Mesothelial cell of epicardium (in vitro differentiated cells): Measurements from ENCODE around the gene AQP3. TPM values are rescaled to one million over a fixed set of nuclear protein-coding genes. Genes with fewer than 3 reads are reported as not detected.

ENCODE experiments used
- DNase-seq, 2 experiments: peaks; one replicate each; pipeline ENCODE4 v3.0.0; 2021; ENCODE audit warnings: low spot score in 2 of 2; ENCODE audit not compliant: unreplicated experiment in 2 of 2
- H3K27ac Mint-ChIP-seq: 2 replicates; pipeline ENCODE4 v1.8.0; 2021; ENCODE audit warnings: mixed read lengths
- H3K27me3 Mint-ChIP-seq: 2 replicates; pipeline ENCODE4 v1.8.0; 2021; ENCODE audit warnings: low read depth, mixed read lengths
- H3K36me3 Mint-ChIP-seq: 2 replicates; pipeline ENCODE4 v1.8.0; 2021; ENCODE audit warnings: mixed read lengths
- H3K4me1 Mint-ChIP-seq: 2 replicates; pipeline ENCODE4 v1.8.0; 2021; ENCODE audit warnings: mixed read lengths
- H3K4me3 Mint-ChIP-seq: 2 replicates; pipeline ENCODE4 v1.8.0; 2021; ENCODE audit warnings: mild to moderate bottlenecking, moderate library complexity, mixed read lengths
- H3K9me3 Mint-ChIP-seq: 2 replicates; pipeline ENCODE4 v1.8.0; 2021; ENCODE audit warnings: mixed read lengths
- CTCF ChIP-seq: fragments of 200-600 bp; sonication (generic); IDR thresholded peaks from one replicate; pipeline ENCODE4 v1.5.0; 2021; ENCODE audit warnings: antibody characterized with exemption; ENCODE audit not compliant: unreplicated experiment
- total RNA-seq: library from RNA; stranded (reverse); gene quantifications from 3 replicates; pipeline ENCODE4 v1.2.1, GENCODE V29; 2021

Gene AQP3
- total RNA-seq, 1 donor from 2014 or later = 1.5 TPM

GRCh38 chr9:33433871-33434270, 13.5 kb downstream of the AQP3 start:
- TF ChIP-seq CTCF = no peak
- H3K36me3 Mint-ChIP-seq = no peaks in the 10 kb centered on the region
- no peak overlapping the region for H3K4me3 Mint-ChIP-seq
- no peaks in the 10 kb centered on the region for H3K9me3 Mint-ChIP-seq
- H3K27me3 Mint-ChIP-seq = peaks cover 9% of the 10 kb centered on the region
- peaks cover 3% of the 10 kb centered on the region for H3K4me1 Mint-ChIP-seq
- no peak for DNase-seq
- no peak overlapping the region for H3K27ac Mint-ChIP-seq

- TF ChIP-seq CTCF = no peak
- Mint-ChIP-seq H3K4me3 (no peak overlapping the region), H3K9me3 (no peaks in the 10 kb centered on the region), H3K27me3 (peaks cover 9% of the 10 kb centered on the region), H3K27ac (no peak overlapping the region), H3K4me1 (peaks cover 3% of the 10 kb centered on the region), H3K36me3 (no peaks in the 10 kb centered on the region)
- no peak for DNase-seq
Measured at GRCh38 chr9:33431420-33431819, 16.0 kb downstream of the AQP3 start.

GRCh38 chr9:33430942-33431341, 16.5 kb downstream of the AQP3 start:
- Mint-ChIP-seq H3K27me3 (peaks cover 6% of the 10 kb centered on the region), H3K4me3 (no peak overlapping the region), H3K9me3 (no peaks in the 10 kb centered on the region), H3K4me1 (peaks cover under 1% of the 10 kb centered on the region), H3K27ac (no peak overlapping the region), H3K36me3 (no peaks in the 10 kb centered on the region)
- no peak for DNase-seq
- TF ChIP-seq CTCF = no peak

- no peak overlapping the region for H3K4me3 Mint-ChIP-seq
- no peak overlapping the region for H3K27ac Mint-ChIP-seq
- H3K27me3 Mint-ChIP-seq = no peaks in the 10 kb centered on the region
- TF ChIP-seq CTCF = no peak
- no peak for DNase-seq
- H3K36me3 Mint-ChIP-seq = no peaks in the 10 kb centered on the region
- no peaks in the 10 kb centered on the region for H3K9me3 Mint-ChIP-seq
- H3K4me1 Mint-ChIP-seq = no peaks in the 10 kb centered on the region
Measured at GRCh38 chr9:33429256-33429985, 18.0 kb downstream of the AQP3 start.

GRCh38 chr9:33426843-33427293, 20.5 kb downstream of the AQP3 start:
- Mint-ChIP-seq H3K4me1 (no peaks in the 10 kb centered on the region), H3K4me3 (no peak overlapping the region), H3K27ac (no peak overlapping the region), H3K9me3 (no peaks in the 10 kb centered on the region), H3K27me3 (no peaks in the 10 kb centered on the region), H3K36me3 (no peaks in the 10 kb centered on the region)
- no peak for TF ChIP-seq CTCF
- no peak for DNase-seq
